Spleen (tissue), 3 donors: ENCODE measurements around the gene CCL27.

ENCODE experiments used
- POLR2A ChIP-seq, 3 donors: fragments of 450-650 bp; IDR thresholded peaks; one replicate each; pipeline ENCODE4 v1.5.1; 2017; ENCODE audit warnings: antibody characterized with exemption in 3 of 3, mild to moderate bottlenecking in 1 of 3
- POLR2AphosphoS5 ChIP-seq, 3 donors: sonication (generic); formaldehyde crosslinking; IDR thresholded peaks; one replicate each; pipeline ENCODE4 v1.5.1; 2017; ENCODE audit warnings: antibody characterized with exemption in 3 of 3

GRCh38 chr9:34647651-34648050 lies 14.8 kb downstream of the CCL27 start:
- TF ChIP-seq POLR2A (IDR thresholded peaks at IDR 0.05) (no peak), POLR2AphosphoS5 (IDR thresholded peaks at IDR 0.05) (no peak)
